Heart left ventricle (tissue), 16 donors: Measurements from ENCODE around the gene BFSP1. TPM values are rescaled to one million over a fixed set of nuclear protein-coding genes. Genes with fewer than 3 reads are reported as not detected.

Experiments used
- ATAC-seq, 4 donors: fragments of 200-7000 bp; cut with Tn5 transposase; one replicate each; pipeline ENCODE4 v1.9.1; 2020 to 2022; ENCODE audit warnings: moderate library complexity in 4 of 4, mild to moderate bottlenecking in 3 of 4, moderate number of reproducible peaks in 1 of 4
- DNase-seq, 5 donors: peaks; one replicate each; pipeline ENCODE4 v3.0.0-alpha.2; 2020
- H3K27ac ChIP-seq, 12 donors: fragments of 200-600 bp; sonication (generic) in 4 of 12; one replicate each; pipeline versions ENCODE4 v1.5.0 to v1.8.0; 2016 to 2022; ENCODE audit warnings: mild to moderate bottlenecking in 2 of 12
- H3K27me3 ChIP-seq, 9 donors: fragments of 200-600 bp; sonication (generic) in 2 of 9; one replicate each; pipeline versions ENCODE4 v1.5.1 to v1.8.0; 2016 to 2022; ENCODE audit warnings: mild to moderate bottlenecking in 3 of 9
- H3K36me3 ChIP-seq, 9 donors: fragments of 200-600 bp; sonication (generic) in 2 of 9; one replicate each; pipeline versions ENCODE4 v1.5.0 to v1.8.0; 2018 to 2022; ENCODE audit warnings: mild to moderate bottlenecking in 2 of 9
- H3K4me1 ChIP-seq, 12 donors: fragments of 200-600 bp; sonication (generic) in 4 of 12; one replicate each; pipeline versions ENCODE4 v1.5.0 to v1.8.0; 2016 to 2022; ENCODE audit warnings: mild to moderate bottlenecking in 3 of 12
- H3K4me3 ChIP-seq, 12 donors: fragments of 200-600 bp; sonication (generic) in 4 of 12; one replicate each; pipeline versions ENCODE4 v1.5.0 to v1.8.0; 2017 to 2022; ENCODE audit warnings: mild to moderate bottlenecking in 9 of 12, moderate library complexity in 4 of 12
- H3K9me3 ChIP-seq, 12 donors: fragments of 200-600 bp; sonication (generic) in 4 of 12; one replicate each; pipeline versions ENCODE4 v1.5.0 to v1.8.0; 2016 to 2022; ENCODE audit warnings: mild to moderate bottlenecking in 1 of 12
- POLR2A ChIP-seq, 2 donors: fragments of 450-650 bp; IDR thresholded peaks; one replicate each; pipeline ENCODE4 v1.6.1; 2017; ENCODE audit warnings: antibody characterized with exemption in 2 of 2, mild to moderate bottlenecking in 2 of 2, moderate library complexity in 2 of 2
- WGBS, 4 donors: extraction: QIAGEN DNeasy Blood & Tissue Kit in 2 of 4; methylation state at CpG; one replicate each; pipeline versions ENCODE4 v1.1.5 to v1.1.7; 2013 to 2018; 5-methylcytosine and 5-hydroxymethylcytosine counted together
- intact Hi-C, 10 donors: fragments of 100-400 bp; cut with DNase I; formaldehyde crosslinking; loops; one replicate each; pipeline versions ENCODE4 v1.11.1 to v1.14.2; 2022
- polyA plus RNA-seq, 2 donors: library from polyadenylated mRNA; stranded (reverse); fragments of 200-250 nt; gene quantifications; one replicate each; pipeline ENCODE4 v1.2.3, GENCODE V29; 2013
- total RNA-seq, 9 donors: library from RNA; depleted of rRNA in 2 of 9; stranded (reverse); fragments of >200 nt in 2 of 9; fragmentation: NEBNext Ultra II Directional in 3 of 9; extraction: Animal tissue kit (Norgen Biotek cat#: 25700) in 3 of 9; gene quantifications; one replicate each; pipeline versions ENCODE4 v1.1.0 to v1.2.4, GENCODE V29; 2016 to 2023
- TF ChIP-seq, protein P1 (sequence below), 12 donors: fragments of 200-600 bp; sonication (generic) in 4 of 12; IDR thresholded peaks; one replicate each; pipeline versions ENCODE4 v1.5.0 to v1.8.0; 2018 to 2022; ENCODE audit warnings: antibody characterized with exemption in 12 of 12, mild to moderate bottlenecking in 5 of 12
- donor health status: ischemic (EF 13 %, LVEDD 7.1; RV severe dilation, severe dysfunction).
- donor health status: healthy with polysubstance abuse.
- donor health status: DM: no; HTN: yes; CAD: no.
- donor health status: DM: no; HTN: no; CAD: no.
- donor health status: ischemic (EF 25% LVEDD 6.9; RV normal size, moderate dysfunction).
- donor health status: ischemic (EF 25% LVEDD 5.7; RV mildly dilated, moderate dysfunction).
- donor health status: healthy.
- donor health status: DM: yes; HTN: yes; CAD: no.
- donor health status: ischemic (EF 35%, LVEDD 5.7; RV mildly dilated, moderate dysfunction).
- donor health status: nonischemic (EF 11% LVEDD 7.7; RV severe dilation, severe dysfunction).
- donor health status: DM: yes; HTN: yes; CAD: no.
- donor health status: PGD.
- donor health status: ischemic (EF 29% LVEDD 5.4; RV normal size, mild dysfunction).
- donor health status: nonischemic (EF 23%, LVEDD 6.1; RV moderate dilation, normal function).

The BFSP1 gene
- total and polyA plus RNA-seq, 11 donors: 0.11 to 1.4 (median 0.63) TPM

DNA sequence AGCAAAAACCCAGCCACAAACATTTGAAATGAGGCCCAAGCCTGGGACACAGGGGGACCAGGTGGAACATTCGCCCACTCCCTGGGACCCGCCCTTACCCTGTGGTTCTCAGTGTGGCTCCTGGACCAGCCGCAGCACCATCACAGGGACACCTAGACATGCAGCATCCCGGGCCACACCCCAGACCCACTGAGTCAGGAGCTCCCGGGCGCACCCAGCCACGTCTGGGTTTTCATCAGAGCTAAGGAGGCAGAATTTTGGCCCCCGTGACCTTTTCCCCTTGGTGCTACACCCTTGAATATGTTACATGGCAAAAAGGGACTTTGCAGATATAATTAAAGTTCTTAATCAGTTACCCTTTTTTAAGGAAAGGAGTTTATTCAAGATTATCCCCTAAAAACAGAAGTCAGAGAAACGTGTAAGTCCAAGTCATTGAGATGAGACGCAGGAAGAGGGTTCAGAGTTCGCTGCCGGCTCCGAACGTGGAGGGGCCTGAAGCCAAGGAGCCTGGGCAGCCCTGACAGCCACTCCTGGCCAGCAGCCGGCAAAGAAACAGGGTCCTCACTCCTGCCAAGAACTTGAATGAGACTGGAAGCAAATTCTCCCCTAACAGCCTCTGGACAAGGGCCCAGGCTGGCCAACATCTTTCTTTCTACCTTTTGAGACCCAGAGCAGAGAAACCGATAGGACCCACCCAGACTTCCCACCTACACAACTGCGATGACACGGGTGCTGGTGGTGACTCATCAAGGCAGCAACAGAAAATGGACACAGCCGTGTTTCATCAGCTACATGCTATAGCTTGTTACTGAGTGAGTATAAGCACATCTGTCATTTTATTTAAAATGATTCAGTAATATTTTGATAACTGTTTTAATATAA is 25.3 kb downstream of the BFSP1 start:
- Histone ChIP-seq H3K27me3 (no peaks in the 10 kb centered on the region), H3K4me1 (peaks cover 0 to 19% (median 5%) of the 10 kb centered on the region in 12 donors), H3K36me3 (no peaks in the 10 kb centered on the region), H3K4me3 (peak overlapping the region in 8 of 12 donors; percentile 51 to 65 (median 58)), H3K27ac (peak overlapping the region in 4 of 12 donors; percentile 29 to 65 (median 45)), H3K9me3 (no peaks in the 10 kb centered on the region)
- TF ChIP-seq, protein P1, sequence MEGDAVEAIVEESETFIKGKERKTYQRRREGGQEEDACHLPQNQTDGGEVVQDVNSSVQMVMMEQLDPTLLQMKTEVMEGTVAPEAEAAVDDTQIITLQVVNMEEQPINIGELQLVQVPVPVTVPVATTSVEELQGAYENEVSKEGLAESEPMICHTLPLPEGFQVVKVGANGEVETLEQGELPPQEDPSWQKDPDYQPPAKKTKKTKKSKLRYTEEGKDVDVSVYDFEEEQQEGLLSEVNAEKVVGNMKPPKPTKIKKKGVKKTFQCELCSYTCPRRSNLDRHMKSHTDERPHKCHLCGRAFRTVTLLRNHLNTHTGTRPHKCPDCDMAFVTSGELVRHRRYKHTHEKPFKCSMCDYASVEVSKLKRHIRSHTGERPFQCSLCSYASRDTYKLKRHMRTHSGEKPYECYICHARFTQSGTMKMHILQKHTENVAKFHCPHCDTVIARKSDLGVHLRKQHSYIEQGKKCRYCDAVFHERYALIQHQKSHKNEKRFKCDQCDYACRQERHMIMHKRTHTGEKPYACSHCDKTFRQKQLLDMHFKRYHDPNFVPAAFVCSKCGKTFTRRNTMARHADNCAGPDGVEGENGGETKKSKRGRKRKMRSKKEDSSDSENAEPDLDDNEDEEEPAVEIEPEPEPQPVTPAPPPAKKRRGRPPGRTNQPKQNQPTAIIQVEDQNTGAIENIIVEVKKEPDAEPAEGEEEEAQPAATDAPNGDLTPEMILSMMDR (IDR thresholded peaks at IDR 0.05): no peak
- TF ChIP-seq POLR2A (IDR thresholded peaks at IDR 0.05): no peak
- intact Hi-C loops: loop anchor here (1.0 to 10.0 kb wide), 12 partner anchors 28 to 771 kb away; partner anchors contain the start of genes KAT14 (in 1 of the 10) and PET117 (in 1 of the 10)
- DNase-seq (no peak), ATAC-seq (peak in 3 of 4 donors; percentile 6 to 9 (median 7))
- 83 to 86% (median 84%) methylated on average over 19 of the region's 19 CpGs for WGBS, 4 donors

DNA sequence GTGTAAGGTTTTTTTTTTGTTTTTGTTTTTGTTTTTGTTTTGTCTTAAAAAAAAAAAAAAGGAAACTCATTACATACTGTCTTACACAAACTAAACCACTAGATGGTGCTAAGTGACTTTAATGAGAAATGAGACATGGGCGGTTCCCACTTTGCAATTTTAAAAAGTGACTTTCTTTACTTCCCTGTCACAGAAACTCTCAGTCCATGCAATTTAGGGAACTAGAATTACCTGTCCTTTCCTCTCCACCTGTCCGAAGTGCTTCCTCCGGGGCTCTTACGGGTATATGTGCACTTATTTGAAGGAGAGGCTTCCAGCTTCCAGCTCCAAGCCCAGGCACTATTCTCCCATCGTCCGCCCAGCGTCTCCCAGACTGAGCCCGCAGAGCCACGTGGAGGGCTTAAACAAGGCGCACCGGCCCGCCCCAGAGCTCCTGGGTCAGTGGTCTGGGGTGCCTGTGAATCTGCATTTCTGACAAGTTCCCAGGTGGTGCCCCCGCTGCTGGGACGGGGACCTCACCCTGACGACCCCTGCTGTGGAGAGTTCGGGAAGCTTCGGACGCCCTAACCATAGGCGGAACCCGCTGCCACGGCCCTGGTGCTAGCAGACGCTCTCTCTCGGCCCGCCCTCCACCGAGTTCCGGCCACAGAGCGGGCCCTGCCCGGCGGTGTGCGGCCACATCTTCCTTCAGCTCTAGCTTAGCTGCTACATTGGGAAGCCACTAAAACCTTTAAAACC is 26.1 kb downstream of the BFSP1 start:
- H3K9me3 ChIP-seq: no peaks in the 10 kb centered on the region

DNA sequence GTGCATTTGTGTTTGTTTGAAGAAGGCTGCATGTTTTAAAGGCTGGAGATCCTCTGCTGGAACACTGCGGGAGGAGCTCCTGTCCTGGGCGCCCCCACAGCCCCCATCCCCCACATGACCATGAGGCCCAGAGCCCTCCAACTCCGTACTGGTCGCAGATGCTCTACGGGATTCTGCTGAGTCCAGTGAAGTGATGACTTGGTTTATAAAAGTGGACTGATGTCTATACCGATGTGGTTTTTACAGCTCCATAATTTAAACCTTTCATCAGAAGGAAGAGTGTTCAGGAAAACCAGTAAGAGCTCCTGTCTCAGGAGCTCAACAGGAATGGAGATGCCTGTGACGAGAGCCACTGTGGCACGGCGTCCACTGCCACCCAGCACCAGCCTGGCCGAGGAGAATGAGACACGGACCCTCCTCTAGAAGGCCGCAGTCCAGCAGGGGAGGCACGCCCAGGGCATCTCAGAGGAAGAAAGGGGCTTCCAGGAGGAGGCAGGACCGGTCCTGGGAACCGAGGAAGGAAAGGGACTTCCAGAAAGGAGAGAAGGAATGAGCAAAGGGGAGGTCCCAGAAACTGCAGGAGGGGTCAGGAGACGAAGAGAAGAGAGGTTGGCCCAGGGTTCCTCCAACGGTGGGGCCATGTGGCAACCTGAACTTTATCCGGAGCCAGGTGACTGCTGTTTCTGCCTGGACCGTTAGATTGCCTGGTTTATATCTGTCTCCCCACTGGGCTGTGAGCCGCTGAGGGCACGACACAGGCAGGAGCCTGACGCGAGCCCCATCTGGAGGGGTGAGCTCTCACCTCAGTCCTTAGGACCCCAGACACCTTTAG is 26.9 kb downstream of the BFSP1 start:
- peak overlapping the region in 1 of 12 donors; percentile 54 for H3K27ac ChIP-seq
- H3K36me3 ChIP-seq: no peaks in the 10 kb centered on the region
- 37 to 47% (median 40%) methylated on average over 23 of the region's 23 CpGs for WGBS, 4 donors
- no peaks in the 10 kb centered on the region for H3K9me3 ChIP-seq
- ATAC-seq: peak; percentile 27 to 70 (median 60)
- intact Hi-C loops: loop anchor here in 9 of 10 donors (1.0 to 10.0 kb wide), 9 partner anchors 113 to 773 kb away; partner anchors contain the start of genes KAT14 (in 1 of the 9) and PET117 (in 1 of the 9)
- H3K4me3 ChIP-seq: peak overlapping the region in 11 of 12 donors; percentile 26 to 65 (median 57)
- no peak for DNase-seq
- no peaks in the 10 kb centered on the region for H3K27me3 ChIP-seq
- peaks cover 0 to 19% (median 5%) of the 10 kb centered on the region in 12 donors for H3K4me1 ChIP-seq
- TF ChIP-seq POLR2A (IDR thresholded peaks at IDR 0.05): no peak
- TF ChIP-seq, protein P1 (IDR thresholded peaks at IDR 0.05): no peak

More for the DNA sequence above, 26.1 kb downstream of the BFSP1 start:
- WGBS, 4 donors: 0 to 3% (median 2%) methylated on average over 26 to 30 of the region's 30 CpGs
- H3K4me1 ChIP-seq: peaks cover 0 to 19% (median 5%) of the 10 kb centered on the region in 12 donors
- H3K36me3 ChIP-seq: no peaks in the 10 kb centered on the region
- TF ChIP-seq, protein P1 (IDR thresholded peaks at IDR 0.05): peak; percentile 47 to 83 (median 72)
- no peak for TF ChIP-seq POLR2A (IDR thresholded peaks at IDR 0.05)
- peak overlapping the region in 8 of 12 donors; percentile 5 to 65 (median 32) for H3K27ac ChIP-seq
- no peaks in the 10 kb centered on the region for H3K27me3 ChIP-seq
- intact Hi-C loops: loop anchor here (1.0 to 10.0 kb wide), 14 partner anchors 29 to 772 kb away; partner anchors contain the start of genes KAT14 (in 1 of the 10) and PET117 (in 1 of the 10)
- ATAC-seq: peak; percentile 59 to 87 (median 82)
- H3K4me3 ChIP-seq: peak overlapping the region; percentile 24 to 65 (median 54)
- peak; percentile 54 to 85 (median 58) for DNase-seq
